Measurements from ENCODE around the gene RUFY4.

DNA sequence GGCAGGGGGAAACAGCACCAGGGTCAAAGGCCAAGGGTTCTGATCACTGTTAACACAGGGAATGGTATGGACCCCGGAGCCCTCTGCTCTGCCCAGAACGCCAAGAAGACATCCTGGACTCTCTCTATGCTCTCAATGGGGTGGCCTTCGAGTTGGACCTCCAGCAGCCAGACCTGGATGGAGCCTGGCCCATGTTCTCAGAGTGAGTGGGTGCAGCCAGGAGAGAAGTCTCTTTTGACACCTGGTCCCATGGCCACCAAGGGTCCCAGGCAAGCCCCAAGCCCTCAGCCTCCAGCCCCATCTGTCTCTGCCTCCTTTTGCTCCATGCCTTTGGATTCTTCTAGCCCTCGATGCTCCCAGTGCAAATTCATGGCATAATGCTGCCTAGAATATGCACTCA, 4.1 kb downstream of the RUFY4 start:
- TF ChIP-seq POLR2A (IDR thresholded peaks at IDR 0.05), result no peak
- TF ChIP-seq, protein P1, sequence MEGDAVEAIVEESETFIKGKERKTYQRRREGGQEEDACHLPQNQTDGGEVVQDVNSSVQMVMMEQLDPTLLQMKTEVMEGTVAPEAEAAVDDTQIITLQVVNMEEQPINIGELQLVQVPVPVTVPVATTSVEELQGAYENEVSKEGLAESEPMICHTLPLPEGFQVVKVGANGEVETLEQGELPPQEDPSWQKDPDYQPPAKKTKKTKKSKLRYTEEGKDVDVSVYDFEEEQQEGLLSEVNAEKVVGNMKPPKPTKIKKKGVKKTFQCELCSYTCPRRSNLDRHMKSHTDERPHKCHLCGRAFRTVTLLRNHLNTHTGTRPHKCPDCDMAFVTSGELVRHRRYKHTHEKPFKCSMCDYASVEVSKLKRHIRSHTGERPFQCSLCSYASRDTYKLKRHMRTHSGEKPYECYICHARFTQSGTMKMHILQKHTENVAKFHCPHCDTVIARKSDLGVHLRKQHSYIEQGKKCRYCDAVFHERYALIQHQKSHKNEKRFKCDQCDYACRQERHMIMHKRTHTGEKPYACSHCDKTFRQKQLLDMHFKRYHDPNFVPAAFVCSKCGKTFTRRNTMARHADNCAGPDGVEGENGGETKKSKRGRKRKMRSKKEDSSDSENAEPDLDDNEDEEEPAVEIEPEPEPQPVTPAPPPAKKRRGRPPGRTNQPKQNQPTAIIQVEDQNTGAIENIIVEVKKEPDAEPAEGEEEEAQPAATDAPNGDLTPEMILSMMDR (IDR thresholded peaks at IDR 0.05), result no peak

Data from body of pancreas (tissue), 4 donors.